ENCODE results near the gene TAS1R1.
"Not testable (repeated sequence)": the region's sequence is repeated elsewhere in the genome, so short reads cannot be mapped to it uniquely, and the experiment has no call there.

TAS1R1 gene

GRCh38 chr1:6519935-6520671 is 35.0 kb upstream of the TAS1R1 start:
- DNase-seq (ENCODE audit: low read depth in 1 of 2, low spot score in 1 of 2), result no peak

- no peak for DNase-seq (ENCODE audit: low read depth in 1 of 2, low spot score in 1 of 2)
These were observed 33.6 kb upstream of the TAS1R1 start for GRCh38 chr1:6521536-6521935.

- DNase-seq (ENCODE audit: low read depth in 1 of 2, low spot score in 1 of 2), result no peak
These were observed 31.5 kb upstream of the TAS1R1 start for GRCh38 chr1:6523566-6523965.

DNA sequence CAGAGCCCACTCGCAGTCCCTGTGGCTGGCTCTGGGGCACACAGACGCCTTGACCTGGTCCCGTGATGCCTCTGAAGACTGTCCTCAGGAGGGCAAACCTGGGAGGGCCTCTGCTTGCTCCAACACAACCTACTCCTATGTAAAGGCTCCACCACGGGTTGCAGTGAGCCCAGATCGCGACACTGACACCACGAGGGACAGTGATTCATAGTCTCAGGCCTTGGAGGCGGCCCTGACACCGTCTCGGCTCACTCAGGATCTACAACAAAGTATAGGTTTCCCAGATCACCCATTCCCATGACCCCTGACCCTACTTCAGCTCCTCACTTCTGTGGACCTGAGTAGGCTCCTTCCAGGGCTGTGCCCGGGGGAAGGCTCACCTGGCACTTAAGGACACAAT is 28.8 kb upstream of the TAS1R1 start:
- DNase-seq (ENCODE audit: low read depth in 1 of 2, low spot score in 1 of 2), result no peak

DNA sequence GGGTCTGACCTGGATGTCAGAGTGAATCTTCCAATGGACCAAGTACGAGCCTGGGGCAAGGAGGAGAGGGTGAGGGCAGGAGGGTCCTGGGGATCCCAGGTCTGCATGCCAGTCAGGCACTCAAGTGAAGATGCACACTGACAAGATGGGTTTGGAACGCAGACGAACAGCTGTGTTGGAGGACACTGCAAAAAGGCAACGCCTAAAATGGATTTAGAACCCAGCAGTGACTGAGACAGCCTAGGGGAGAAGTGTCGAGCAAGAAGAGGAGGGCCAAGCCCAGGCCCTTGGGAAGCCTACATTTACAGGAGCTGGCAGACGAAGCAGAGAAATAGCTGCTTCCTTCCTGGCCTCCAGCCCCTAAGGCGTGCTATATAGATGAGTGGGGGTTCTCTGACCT is 26.6 kb upstream of the TAS1R1 start:
- DNase-seq (ENCODE audit: low read depth in 1 of 2, low spot score in 1 of 2), result no peak

DNA sequence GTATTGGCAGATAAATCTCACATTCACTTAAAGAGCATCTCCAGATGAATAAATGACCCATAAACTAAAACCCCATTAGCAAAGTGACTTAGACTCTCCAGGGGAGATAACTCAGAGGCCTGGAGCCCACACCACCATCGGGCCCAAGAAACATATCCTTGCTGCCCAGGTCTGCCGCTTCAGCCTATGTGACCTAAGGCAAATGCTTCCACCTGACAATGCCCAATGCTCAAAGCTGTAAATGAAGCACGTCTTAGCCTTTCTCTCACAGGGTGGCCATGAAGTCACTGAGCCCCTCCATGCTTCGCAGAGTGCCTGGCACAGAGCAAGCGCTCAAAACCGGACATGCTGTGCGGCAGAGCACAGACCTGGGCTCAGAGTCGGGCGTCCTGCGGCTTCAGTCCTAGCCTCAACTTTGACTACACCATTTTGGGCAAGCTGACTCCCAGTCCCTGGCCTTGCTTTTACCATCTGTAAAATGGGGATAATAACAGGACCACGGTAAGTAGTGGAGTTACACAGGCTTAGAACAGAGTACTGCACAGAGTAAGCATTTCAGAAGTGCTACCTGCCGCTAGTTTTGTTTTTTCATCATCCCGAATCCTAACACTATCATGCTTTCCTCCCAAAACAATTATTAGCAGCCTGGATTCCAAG is 24.5 kb upstream of the TAS1R1 start:
- DNase-seq (ENCODE audit: low read depth in 1 of 2, low spot score in 1 of 2), result no peak

- no peak for DNase-seq (ENCODE audit: low read depth in 1 of 2, low spot score in 1 of 2)
These were observed 23.1 kb upstream of the TAS1R1 start for GRCh38 chr1:6531996-6532395.

DNA sequence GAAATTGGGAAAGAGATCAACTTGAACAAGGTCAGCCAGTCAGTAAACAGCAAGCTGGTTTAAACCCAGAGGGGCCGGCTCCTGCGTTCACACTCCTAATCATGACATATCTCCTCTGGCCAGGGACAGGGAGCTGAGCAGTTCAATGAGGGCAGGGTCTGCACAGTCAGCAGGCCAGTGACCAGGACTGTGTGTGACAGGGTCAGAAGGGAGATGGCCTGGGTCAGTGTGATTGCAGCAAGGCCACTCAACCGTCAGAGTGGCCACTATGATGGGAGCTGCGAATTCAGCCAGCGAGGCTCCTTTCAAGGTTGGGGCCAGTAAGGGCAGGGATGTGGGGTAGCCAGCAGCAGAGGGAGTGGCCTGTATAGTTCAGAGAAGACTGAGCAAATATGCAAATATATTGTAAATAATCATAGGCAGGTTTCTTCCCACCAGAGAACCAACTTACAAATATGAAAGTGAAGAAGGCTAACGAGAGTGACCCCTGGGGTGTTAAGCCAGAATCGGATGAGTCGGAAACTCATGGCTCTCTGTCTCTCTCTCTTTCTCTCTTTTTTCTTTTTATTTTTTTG is 20.8 kb upstream of the TAS1R1 start:
- no peak for DNase-seq (ENCODE audit: low read depth in 1 of 2, low spot score in 1 of 2)

GRCh38 chr1:6535214-6535613 is 19.9 kb upstream of the TAS1R1 start:
- no peak for DNase-seq (ENCODE audit: low read depth in 1 of 2, low spot score in 1 of 2)

DNA sequence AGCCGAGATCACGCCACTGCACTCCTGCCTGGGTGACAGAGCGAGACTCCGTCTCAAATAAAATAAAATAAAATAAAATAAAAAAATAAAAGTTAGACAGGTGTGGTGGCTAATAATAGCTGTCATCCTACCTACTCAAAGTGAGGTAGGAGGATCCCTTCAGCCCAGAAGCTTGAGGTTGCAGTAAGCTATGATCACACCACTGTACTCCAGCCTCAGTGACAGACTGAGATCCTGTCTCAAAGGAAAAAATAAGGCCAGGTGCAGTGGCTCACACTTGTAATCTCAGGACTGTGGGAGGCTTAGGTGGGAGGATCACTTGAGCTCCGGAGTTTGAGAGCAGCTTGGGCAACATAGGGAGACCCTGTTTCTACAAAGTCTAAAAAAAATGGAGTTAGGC is 18.8 kb upstream of the TAS1R1 start:
- DNase-seq (ENCODE audit: low read depth in 1 of 2, low spot score in 1 of 2), result no peak

DNA sequence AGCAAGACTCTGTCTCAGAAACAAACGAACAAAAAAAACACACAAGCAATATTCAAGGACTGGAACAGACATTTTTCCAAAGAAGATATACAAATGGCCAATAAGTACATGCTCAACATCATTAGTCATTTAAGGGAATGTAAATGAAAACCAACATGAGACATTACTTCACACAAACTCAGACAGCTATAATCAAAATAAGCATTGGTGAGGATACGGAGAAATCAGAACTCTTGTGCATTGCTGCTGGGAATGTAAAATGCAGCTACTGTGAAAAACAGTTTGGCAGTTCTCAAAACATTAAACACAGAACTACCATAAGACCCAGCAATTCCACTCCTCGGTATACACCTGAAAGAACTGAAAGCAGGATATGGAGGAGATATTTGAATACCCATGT is 16.2 kb upstream of the TAS1R1 start:
- DNase-seq (ENCODE audit: low read depth in 1 of 2, low spot score in 1 of 2), result no peak

DNA sequence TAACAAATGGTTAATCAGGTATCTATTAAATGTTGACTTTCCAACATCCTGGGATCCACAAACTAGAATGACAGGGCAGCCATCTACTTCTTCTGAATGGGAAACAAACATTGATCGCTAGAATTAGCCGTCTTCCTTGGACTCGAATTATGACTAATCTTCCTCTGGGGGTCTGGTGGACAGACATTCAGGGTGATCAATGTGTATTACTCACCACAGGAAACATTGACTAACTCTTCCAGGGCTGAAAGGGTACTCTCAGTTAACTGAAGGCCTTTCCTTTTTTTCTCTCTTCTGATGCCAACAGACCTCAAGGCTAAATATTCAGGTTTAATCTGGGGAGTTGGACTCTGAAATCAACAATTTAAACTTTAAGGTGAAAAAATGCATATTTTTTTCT is 10.3 kb upstream of the TAS1R1 start:
- peak in 1 of 2 donors; percentile 9 for DNase-seq (ENCODE audit: low read depth in 1 of 2, low spot score in 1 of 2)

DNA sequence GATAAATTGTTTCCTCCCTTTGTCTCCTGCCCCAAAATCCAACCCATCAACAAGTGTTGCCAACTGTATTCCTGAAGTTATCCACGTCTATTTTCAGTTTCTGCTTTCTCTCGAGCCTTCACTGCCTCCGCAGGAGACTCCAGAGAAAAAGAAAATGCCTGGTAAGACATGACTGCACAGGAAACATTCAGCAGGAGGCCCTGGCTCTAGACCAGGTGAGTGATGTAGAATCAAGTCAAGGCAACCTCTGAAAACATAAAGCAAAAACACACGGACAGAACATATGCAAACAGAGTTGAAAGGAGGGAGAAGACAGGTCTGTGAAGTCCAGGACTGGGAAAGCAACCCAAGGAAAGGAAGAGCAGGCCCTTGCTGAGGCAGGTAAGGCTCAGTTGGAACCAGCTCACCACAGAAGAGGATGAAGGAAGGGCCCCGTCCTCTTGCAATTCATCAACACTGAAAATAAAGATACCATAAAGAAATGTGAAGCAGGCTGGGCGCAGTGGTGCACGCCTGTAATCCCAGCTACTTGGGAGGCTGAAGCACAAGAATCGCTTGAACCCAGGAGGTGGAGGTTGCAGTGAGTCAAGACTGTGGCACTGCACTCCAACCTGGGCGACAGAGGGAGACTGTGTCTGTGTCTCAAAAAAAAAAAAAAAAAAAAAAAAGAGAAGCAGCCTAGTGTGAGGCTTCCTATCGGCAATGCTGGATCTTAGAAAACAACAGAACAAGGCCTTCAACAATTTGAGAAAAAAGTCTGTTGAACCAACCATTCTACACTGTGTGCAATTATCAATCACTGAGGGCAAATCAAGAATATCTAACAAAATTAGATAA is 9.6 kb upstream of the TAS1R1 start:
- no peak for DNase-seq (ENCODE audit: low read depth in 1 of 2, low spot score in 1 of 2)

- DNase-seq (ENCODE audit: low read depth in 1 of 2, low spot score in 1 of 2), result no peak
These were observed 8.8 kb upstream of the TAS1R1 start for GRCh38 chr1:6546326-6546725.

DNA sequence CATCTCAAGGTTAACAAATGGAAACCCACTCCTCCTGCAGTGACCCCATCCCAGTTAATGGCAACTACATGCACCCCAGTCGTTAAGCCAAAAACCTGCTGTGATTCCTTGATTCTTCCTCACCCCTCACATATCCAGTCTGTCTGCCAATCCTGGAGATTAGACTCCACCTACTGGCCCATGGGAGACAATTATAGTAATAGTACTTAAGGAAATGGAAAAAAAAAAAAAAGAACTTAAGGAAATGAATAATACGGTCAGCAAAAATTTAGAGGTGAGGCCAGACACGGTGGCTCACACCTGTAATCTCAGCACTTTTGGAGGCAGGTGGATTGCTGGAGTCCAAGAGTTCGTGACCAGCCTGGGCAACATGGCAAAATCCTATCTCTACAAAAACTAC is 7.8 kb upstream of the TAS1R1 start:
- no peak for DNase-seq (ENCODE audit: low read depth in 1 of 2, low spot score in 1 of 2)

GRCh38 chr1:6554031-6554906 is 838 bp upstream of the TAS1R1 start, which contains the start of gene NOL9:
Gene NOL9 (minus strand): TSS chr1:6554513. CDS start chr1:6554502, 11 bp downstream.
- DNase-seq (ENCODE audit: low read depth in 1 of 2, low spot score in 1 of 2), result peak; percentile 87 to 92

DNA sequence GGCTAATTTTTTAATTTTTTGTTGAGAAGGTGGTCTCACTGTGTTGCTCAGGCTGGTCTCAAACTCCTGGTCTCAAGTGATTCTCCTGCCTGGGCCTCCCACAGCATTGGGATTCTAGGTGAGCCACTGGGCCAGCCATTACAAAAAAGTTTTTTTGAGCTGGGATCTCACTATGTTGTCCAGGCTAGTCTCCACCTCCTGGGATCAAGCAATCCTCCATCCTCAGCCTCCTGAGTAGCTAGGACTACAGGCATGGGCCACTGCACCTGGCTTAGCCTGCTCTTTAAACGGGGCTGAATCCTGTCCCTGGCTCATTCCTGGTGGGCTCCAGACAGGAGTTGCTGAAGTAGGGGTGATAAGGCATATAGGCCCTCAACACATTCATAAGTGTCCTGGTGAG is 2.5 kb downstream of the TAS1R1 start:
- DNase-seq (ENCODE audit: low read depth in 1 of 2, low spot score in 1 of 2), result no peak

DNA sequence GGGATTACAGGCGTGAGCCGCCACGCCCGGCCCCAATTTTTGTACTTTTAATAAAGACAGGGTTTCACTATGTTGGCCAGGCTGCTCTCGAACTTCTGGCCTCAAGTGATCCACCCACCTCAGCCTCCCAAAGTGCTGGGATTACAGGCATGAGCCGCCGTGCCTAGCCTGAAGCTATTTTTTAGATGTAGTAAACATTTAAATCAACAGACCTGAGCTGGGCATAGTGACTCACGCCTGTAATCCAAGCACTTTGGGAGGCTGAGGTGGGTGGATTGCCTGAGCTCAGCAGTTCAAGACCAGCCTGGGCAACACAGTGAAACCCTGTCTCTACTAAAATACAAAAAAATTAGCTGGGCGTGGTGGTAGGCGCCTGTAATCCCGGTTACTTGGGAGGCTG is 4.1 kb downstream of the TAS1R1 start:
- not testable (repeated sequence) for DNase-seq (ENCODE audit: low read depth in 1 of 2, low spot score in 1 of 2)

GRCh38 chr1:6560267-6560666 is 5.2 kb downstream of the TAS1R1 start:
- no peak for DNase-seq (ENCODE audit: low read depth in 1 of 2, low spot score in 1 of 2)

DNA sequence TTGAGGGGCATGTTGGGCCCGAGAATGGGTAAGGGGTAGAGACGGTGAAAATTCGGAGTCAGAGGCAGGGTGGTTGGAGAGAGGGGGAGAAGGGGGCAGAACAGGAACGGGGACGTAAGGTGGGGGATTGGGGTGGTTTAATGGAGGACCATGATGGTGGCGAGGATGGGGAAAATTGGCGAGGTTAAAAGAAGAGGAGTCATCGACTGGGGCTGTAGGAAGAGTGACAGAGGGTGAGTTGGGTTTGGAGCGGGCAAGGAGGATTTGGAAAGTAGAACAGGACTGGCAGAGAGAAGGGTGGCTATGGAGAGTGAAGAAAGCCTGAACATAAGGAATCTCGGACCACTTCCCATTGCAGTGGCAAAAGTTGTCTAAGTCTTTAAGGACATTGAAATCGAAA is 13.9 kb downstream of the TAS1R1 start:
- DNase-seq (ENCODE audit: low read depth in 1 of 2, low spot score in 1 of 2), result no peak

DNA sequence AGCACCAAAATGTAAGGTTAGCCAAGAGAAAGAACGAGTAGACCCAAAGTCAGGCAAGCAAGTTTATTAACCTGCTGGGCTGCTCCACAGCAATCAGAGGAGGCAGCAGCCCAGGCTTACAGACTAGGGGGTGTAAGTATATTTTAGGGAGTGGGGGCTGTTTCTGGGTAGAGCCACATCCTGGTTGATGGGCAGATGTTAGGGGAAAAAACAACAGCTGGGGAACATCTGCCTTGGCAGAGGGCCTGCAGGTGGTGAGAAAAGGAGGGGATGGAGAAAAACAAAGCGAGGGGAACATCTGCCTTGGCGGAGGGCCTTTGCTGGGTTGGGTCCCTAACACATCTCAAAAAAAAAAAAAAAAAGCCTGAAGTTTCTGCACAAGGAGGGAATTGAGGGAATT is 15.0 kb downstream of the TAS1R1 start:
- no peak for DNase-seq (ENCODE audit: low read depth in 1 of 2, low spot score in 1 of 2)
